HG03575 (cell line): ENCODE data around the gene SEMA3B.

Source experiments
- ATAC-seq: cut with Tn5 transposase; IDR thresholded peaks from one replicate; pipeline ENCODE4 v1.9.1; 2021; ENCODE audit not compliant: unreplicated experiment, insufficient number of reproducible peaks, low FRiP score; ENCODE audit errors: extremely low read depth

Gene SEMA3B

DNA sequence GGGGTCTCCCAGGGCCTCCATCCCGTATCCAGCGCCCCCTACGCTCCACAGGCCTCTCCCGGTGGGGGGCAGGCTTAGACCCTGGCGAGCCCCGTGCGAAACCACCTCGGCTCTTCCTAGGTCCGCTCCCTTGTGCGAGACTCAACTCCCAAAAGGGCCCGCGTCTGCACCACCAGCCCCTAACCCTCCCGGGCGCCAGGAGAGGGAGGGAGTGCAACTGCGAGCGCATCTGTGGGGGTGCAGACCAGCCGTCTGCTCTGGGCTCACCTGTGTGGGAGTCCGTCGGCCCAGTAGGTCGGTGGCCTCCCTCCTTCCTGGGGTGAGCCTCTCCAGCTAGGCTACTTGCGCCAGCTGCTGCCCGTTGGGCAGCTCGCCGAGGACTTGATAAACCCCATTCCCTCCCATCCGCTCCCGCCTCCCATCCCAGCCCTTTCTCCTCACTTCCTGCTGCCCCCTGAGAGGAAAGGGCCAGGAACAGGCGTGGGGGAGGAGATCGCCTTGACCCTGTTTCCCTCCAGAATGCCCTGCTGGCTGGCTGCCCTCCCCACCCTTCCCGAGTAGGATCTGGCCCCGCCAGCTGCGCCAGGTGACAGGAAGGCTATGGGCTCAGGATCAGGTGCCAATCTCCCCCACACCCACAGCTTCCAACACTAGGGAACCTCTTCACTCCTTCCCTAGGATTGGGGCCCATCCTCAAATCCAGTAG is 53.6 kb downstream of the SEMA3B start, which contains the start of gene HYAL2:
Gene HYAL2 (minus strand): TSS at position 360 of the 706 bp plus-strand sequence. CDS start 2,256 bp downstream, outside the sequence.
- ATAC-seq, result no peak

DNA sequence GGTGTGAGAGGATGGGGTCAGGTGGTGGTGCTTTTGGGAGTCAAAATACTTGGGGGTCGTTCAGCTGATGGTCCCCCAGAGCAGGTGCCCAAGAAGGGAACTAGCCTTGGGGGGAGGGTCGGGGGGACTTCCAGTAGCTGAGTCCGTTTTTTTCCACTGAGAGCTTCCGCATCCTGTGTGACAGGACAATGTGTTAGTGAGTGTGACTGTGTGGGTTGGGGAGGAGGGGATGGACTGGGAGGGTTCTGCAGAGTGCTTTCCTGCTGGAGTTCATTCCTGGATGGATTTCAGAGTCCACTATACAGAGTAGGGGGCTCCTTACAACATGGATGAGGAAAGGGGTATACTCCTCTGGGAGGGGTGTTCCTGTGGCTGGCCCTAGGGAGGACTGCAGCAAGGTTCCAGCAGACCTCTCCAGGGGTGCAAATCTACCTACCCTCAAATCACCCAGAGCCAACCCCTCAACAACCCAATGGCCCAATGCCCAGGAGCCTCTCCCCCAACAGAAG is 54.2 kb downstream of the SEMA3B start:
- ATAC-seq, result no peak

DNA sequence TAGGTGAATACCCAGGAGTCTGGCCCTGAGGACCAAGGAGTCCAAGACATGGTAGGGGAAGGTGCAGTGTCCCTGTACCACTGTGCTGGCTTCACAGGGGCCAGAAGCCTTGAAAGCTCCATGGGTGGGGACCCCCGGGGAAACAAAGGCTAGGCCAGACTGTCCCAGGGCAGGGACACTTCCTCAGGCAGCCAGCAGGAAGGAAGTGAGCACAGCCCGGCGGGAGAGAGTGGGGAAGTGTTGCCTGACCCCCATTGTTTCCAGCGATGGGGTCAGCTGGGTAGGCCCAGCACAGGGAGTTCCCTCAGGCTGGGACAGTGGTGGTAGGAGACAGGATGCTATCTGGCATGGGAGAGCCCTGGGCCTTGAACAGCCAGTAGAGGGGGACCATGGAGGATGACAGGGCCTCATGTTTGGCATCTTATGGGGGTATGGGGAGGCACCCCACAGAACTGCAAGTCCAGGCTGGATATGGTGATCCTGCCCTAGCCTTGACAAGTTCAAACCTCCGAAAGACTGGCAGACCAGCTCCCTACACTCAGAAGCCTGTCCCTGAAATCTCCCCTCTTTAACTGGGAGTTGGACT is 54.8 kb downstream of the SEMA3B start:
- no peak for ATAC-seq

DNA sequence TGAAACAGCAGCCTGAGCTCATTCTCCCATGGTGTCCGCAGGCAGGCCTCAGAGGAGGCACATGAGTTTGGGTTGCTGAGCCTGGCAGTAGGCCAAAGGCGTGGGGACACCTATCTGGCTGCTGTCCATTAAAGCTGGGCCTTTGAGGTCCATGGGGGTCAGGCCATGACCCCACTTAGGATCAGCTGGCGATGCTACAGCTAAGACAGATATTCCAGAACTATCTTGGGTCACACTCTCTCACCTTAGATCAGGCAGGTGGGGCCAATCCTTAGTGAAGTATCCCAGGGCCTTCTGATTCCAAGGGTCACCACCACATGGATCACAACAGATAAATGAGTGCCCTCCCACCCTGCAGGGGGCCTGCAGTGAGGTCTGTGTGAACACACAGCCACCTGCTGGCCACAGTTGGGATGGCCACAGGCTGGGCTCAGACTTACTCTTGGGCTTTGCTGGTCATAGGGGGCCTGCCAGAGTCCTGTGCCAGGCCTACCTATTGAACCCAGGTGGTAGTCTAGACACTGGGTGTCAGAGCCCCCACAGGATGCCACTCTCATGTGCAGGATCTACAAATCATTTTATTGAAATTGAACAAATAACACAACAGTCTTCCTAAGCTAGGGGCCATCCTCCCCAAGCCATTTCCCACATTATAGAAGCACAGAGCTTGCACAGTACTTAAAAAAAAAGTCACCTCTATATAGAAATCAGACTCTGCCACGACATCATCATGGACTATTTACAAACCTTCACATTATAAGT is 55.6 kb downstream of the SEMA3B start:
- no peak for ATAC-seq

DNA sequence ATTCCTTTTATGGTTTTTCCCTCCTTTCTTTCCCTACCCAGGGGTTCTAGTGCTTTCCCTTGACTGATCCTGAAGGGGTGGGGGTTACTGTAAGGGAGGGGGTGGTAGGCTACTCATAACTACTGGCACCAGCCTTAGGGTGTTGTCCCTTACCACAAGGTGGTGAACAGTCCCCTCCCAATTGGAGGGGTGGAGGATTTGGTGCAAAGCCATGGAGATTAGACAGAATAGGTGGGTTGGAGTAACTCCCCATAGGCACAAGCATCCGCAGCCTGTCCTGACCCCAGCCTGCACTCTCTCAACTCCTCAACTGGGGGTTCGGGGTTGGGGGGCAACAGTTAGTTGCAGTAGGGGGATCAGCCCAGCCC is 56.1 kb downstream of the SEMA3B start:
- ATAC-seq, result no peak

GRCh38 chr3:50325497-50326181 is 56.7 kb downstream of the SEMA3B start:
- ATAC-seq, result no peak

GRCh38 chr3:50326182-50326541 is 57.2 kb downstream of the SEMA3B start:
- ATAC-seq, result no peak

DNA sequence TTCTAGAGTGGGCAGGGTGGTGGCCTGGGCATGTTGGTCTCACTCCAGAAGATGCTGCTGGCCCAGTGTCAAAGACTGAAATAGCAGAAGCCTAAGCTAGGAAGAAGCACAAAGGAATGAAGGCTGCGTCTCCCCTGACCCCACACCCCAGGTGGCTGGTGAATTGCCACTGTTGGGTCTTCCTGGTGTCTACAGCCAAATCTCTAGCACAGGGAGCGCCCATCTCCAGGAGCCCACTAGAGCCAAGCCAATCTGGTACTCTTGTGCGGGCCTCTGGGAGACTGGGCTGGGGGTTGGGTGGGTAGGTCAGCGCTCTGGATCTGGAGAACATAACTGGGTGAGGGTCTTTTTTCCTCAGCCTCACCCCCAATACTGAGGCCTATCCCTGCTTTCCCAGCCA is 58.2 kb downstream of the SEMA3B start:
- no peak for ATAC-seq
